Chondrocyte (in vitro differentiated cells): ENCODE data around the gene VPS26A. TPM values are rescaled to one million over a fixed set of nuclear protein-coding genes. Genes with fewer than 3 reads are reported as not detected.

Experiments used
- DNase-seq: peaks from one replicate; pipeline ENCODE4 v3.0.0; 2021; ENCODE audit warnings: mixed read lengths, low spot score
- H3K27ac Mint-ChIP-seq: one replicate; pipeline ENCODE4 v1.8.0; 2021; ENCODE audit warnings: mild to moderate bottlenecking, moderate library complexity, mixed read lengths; ENCODE audit not compliant: unreplicated experiment
- H3K27me3 Mint-ChIP-seq: 2 replicates; pipeline ENCODE4 v1.8.0; 2021; ENCODE audit warnings: low read depth, mixed read lengths
- H3K36me3 Mint-ChIP-seq: 2 replicates; pipeline ENCODE4 v1.8.0; 2021; ENCODE audit warnings: low read depth, mixed read lengths
- H3K4me1 Mint-ChIP-seq: 2 replicates; pipeline ENCODE4 v1.8.0; 2021; ENCODE audit warnings: low read depth, mild to moderate bottlenecking, mixed read lengths
- H3K4me3 Mint-ChIP-seq: one replicate; pipeline ENCODE4 v1.8.0; 2021; ENCODE audit warnings: mild to moderate bottlenecking, moderate library complexity, mixed read lengths; ENCODE audit not compliant: unreplicated experiment
- H3K9me3 Mint-ChIP-seq: 2 replicates; pipeline ENCODE4 v1.8.0; 2021; ENCODE audit warnings: low read depth, mixed read lengths
- total RNA-seq: library from RNA; stranded (reverse); gene quantifications from 3 replicates; pipeline ENCODE4 v1.2.1, GENCODE V29; 2021
- TF ChIP-seq, protein P1 (sequence below): fragments of 200-600 bp; sonication (generic); IDR thresholded peaks from 2 replicates; pipeline ENCODE4 v1.5.0; 2021; ENCODE audit warnings: antibody characterized with exemption, mild to moderate bottlenecking, moderate library complexity

The VPS26A gene
- total RNA-seq, 1 donor from 2014 or later, result 61.6 TPM

DNA sequence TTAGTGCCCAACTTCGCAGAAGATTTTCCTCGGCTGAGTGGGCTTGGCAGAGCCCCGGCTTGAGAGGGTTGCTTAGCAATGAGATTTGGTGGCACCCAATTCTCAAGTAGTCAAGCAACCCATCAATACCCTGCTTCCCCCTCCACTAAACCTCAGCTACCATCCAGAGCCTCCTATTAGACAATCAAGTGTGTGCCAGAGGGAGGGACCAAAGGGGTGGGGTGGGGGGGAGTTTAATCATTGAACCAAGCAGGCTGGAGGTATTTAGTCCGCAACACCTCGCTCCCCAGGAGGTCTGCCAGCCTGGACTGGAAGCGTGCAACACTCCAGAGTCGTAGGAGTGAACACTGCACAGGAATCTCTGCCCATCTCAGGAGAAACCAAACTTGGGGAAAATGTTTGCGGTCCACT lies 96.1 kb downstream of the VPS26A start, which contains the start of gene HKDC1:
TSS of gene HKDC1 (plus strand) at position 292 of the 411 bp plus-strand sequence. CDS start at position 396, 104 bp downstream.
- no peak for DNase-seq
- Mint-ChIP-seq H3K4me3 (peak within 1 kb of the TSS; percentile 46), H3K36me3 (no peaks in the 10 kb centered on the region), H3K27ac (peak within 1 kb of the TSS; percentile 75), H3K4me1 (peaks cover 36% of the 10 kb centered on the region), H3K9me3 (no peaks in the 10 kb centered on the region), H3K27me3 (no peaks in the 10 kb centered on the region)
- TF ChIP-seq, protein P1, sequence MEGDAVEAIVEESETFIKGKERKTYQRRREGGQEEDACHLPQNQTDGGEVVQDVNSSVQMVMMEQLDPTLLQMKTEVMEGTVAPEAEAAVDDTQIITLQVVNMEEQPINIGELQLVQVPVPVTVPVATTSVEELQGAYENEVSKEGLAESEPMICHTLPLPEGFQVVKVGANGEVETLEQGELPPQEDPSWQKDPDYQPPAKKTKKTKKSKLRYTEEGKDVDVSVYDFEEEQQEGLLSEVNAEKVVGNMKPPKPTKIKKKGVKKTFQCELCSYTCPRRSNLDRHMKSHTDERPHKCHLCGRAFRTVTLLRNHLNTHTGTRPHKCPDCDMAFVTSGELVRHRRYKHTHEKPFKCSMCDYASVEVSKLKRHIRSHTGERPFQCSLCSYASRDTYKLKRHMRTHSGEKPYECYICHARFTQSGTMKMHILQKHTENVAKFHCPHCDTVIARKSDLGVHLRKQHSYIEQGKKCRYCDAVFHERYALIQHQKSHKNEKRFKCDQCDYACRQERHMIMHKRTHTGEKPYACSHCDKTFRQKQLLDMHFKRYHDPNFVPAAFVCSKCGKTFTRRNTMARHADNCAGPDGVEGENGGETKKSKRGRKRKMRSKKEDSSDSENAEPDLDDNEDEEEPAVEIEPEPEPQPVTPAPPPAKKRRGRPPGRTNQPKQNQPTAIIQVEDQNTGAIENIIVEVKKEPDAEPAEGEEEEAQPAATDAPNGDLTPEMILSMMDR, result no peak

DNA sequence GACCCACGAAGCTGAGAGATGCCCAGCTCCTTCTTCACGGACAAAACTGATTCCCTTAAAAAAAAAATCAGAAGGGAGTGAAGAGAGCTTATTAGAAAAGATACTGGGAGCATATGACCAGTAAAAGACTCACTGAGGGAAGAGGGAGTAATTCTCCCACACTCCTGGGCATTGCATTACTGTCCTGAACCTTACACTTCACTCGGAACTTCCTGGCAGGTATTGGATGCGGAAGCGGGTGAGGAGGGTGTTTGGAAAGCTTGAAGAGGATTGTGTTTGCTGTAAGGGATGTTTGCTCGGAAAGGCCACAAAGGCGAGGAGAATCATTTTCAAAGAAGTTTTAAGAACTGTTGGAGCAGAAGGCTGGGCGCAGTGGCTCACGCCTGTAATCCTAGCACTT lies 96.5 kb downstream of the VPS26A start:
- Mint-ChIP-seq H3K4me1 (peaks cover 34% of the 10 kb centered on the region), H3K4me3 (peak overlapping the region; percentile 46)
- TF ChIP-seq, protein P1, result no peak

More for the DNA sequence above, 96.5 kb downstream of the VPS26A start:
- Mint-ChIP-seq H3K36me3 (no peaks in the 10 kb centered on the region), H3K9me3 (no peaks in the 10 kb centered on the region), H3K27ac (peak overlapping the region; percentile 75), H3K27me3 (no peaks in the 10 kb centered on the region)
- no peak for DNase-seq

Other genes starting within 250 kb of the VPS26A start
- 34.7 to 37.9 TPM (median 35.9 TPM) in 3 replicates for gene DDX50, start 222.9 kb upstream of the VPS26A start, total RNA-seq
- gene DDX21, start 168.0 kb upstream of the VPS26A start, total RNA-seq, result 52.9 to 58.5 TPM (median 55.8 TPM) in 3 replicates
- 40.0 to 43.3 TPM (median 43.2 TPM) in 3 replicates for gene KIFBP, start 135.4 kb upstream of the VPS26A start, total RNA-seq
- gene SRGN, start 36.1 kb upstream of the VPS26A start, total RNA-seq, result 10.3 to 16.1 TPM (median 16.0 TPM) in 3 replicates
- 24.1 to 28.6 TPM (median 27.4 TPM) in 3 replicates for gene SUPV3L1, start 56.1 kb downstream of the VPS26A start, total RNA-seq
- 0.24 to 4.0 TPM (median 3.8 TPM) in 3 replicates for gene HKDC1, start 96.2 kb downstream of the VPS26A start, total RNA-seq
- 95.5 to 110 TPM (median 103 TPM) in 3 replicates for gene HK1, start 154.3 kb downstream of the VPS26A start, total RNA-seq